ENCODE results near the gene GDA. TPM values are rescaled to one million over a fixed set of nuclear protein-coding genes. Genes with fewer than 3 reads are reported as not detected.

The GDA gene
- total and polyA plus RNA-seq, 9 of the 15 experiments (the other 6 are each of a cell fraction or from before 2014, with no cell fraction given) = 4.5 to 18.0 (median 12.7) TPM

- TF ChIP-seq TCFL5 (CRISPR knock-in tag; conservative IDR thresholded peaks at IDR 0.05) = no peak
- TF ChIP-seq PATZ1 (CRISPR knock-in tag; IDR thresholded peaks at IDR 0.05; ENCODE audit: borderline replicate concordance) = no peak
- no peak for TF ChIP-seq MIER1 (IDR thresholded peaks at IDR 0.05; ENCODE audit: low read depth)
- no peak for TF ChIP-seq CHD4 (IDR thresholded peaks at IDR 0.05; ENCODE audit: insufficient read depth, insufficient replicate concordance, low read depth, low read length, poor library complexity, severe bottlenecking)
- TF ChIP-seq CBX2 (IDR thresholded peaks at IDR 0.05; ENCODE audit: insufficient read depth, low read length, poor library complexity, severe bottlenecking) = no peak
- no peak for TF ChIP-seq ZSCAN29 (IDR thresholded peaks at IDR 0.05)
- TF ChIP-seq TAF9B (IDR thresholded peaks at IDR 0.05; ENCODE audit: partially characterized antibody) = no peak
- no peak for TF ChIP-seq SAP30 (IDR thresholded peaks at IDR 0.05; ENCODE audit: borderline replicate concordance, insufficient read depth, low read depth, low read length, poor library complexity, severe bottlenecking)
- no peak for TF ChIP-seq ZBTB11 (CRISPR knock-in tag; IDR thresholded peaks at IDR 0.05)
- TF ChIP-seq ZNF609 (CRISPR knock-in tag; IDR thresholded peaks at IDR 0.05; ENCODE audit: borderline replicate concordance) = no peak
Measured at GRCh38 chr9:72294936-72295335, 145.7 kb downstream of the GDA start (continued).
